HG03432 (cell line): ENCODE data around the gene CCNK.

Experiments
- ATAC-seq: cut with Tn5 transposase; IDR thresholded peaks from one replicate; pipeline ENCODE4 v1.9.1; 2021; ENCODE audit warnings: mild to moderate bottlenecking, moderate library complexity; ENCODE audit not compliant: unreplicated experiment

CCNK gene

DNA sequence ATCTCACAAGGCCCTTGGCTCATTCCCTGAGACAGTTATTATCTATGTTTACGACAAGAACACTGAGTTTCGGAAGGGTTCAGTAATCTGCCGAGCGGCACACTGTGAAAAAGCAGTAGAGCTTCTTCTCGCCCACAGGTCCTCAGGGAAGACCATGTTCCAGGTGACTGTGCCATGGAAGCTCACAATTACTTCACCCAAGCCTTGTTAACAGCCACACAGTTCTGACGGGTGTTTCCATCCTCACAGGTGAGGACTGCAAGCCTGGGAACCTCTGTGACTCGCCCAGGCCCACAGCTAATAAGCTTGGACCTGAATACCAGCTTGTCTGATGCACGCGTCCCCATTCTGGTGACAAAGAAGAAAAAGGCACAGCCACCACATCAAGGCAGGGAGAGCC lies 15.9 kb upstream of the CCNK start:
- ATAC-seq = no peak

DNA sequence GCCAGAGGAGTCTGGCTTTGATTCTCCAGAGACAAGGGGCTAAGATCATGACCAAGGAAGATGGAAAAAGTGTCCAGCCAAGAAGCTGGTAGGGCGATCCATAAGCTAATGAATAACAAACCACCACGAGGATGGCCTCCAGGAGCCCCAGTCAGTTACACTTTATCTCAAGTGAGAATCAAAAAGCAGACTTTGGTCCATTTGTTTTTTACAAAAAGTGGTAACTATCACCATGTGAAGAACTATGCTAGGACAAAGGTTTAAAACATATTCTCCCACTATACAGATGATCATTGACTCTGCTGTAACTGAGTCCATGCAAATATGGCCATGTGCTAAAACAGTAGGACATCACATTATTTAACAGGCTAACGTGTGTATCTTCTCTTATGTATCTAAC lies 14.5 kb upstream of the CCNK start:
- no peak for ATAC-seq

DNA sequence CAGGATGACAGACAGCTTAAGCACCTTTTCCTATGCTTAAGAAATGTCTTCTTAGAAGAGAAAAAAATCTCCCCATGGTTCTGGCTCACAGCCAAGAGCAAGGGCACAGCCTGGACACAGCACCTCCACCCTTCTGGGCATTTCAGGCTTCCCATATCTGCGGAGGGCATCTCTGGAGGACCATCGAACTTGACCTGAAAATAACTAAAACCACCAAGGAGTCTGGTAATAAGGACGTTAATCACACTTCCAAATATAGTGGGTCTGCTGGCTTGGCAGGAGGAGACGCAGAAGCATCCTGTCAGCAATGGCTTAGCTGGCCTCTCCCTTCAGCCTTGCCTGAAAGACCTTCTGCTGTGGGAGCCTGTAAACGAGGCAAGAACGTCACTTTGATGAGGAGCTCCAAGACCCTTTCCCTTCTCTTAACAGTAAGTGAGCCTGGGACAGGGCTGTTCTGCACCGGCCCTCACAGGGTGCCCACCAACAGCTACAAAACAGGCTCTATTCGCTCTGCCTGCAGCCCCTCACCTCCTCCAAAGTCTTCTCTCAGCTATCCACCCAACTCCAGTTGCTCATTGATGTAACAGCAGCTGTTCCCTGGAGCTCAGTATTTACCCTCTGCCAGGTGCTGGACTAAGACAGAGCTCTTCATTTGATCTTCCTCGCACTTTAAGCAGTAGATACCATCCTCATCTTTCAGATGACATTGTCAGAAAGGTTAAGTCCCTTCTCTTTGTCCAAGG lies 13.7 kb upstream of the CCNK start:
- ATAC-seq = no peak

DNA sequence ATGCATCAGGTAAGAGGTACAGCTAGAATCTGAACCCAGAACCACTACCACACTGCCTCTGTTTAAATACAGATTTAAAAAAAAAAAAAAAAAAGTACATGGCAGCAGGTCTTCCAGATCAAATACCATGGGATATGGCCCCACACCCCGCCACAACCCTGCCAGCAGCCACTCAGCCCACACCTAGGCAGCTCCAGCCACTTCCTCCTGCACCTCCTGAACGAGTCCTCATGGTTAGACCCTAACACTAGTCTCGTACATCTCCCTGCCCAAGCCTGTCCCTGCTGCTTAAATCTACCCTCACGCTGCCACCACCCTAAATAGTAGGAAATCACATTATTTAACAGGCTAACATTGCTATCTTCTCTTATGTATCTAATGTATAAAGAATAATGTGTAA lies 13.1 kb upstream of the CCNK start:
- ATAC-seq = no peak

DNA sequence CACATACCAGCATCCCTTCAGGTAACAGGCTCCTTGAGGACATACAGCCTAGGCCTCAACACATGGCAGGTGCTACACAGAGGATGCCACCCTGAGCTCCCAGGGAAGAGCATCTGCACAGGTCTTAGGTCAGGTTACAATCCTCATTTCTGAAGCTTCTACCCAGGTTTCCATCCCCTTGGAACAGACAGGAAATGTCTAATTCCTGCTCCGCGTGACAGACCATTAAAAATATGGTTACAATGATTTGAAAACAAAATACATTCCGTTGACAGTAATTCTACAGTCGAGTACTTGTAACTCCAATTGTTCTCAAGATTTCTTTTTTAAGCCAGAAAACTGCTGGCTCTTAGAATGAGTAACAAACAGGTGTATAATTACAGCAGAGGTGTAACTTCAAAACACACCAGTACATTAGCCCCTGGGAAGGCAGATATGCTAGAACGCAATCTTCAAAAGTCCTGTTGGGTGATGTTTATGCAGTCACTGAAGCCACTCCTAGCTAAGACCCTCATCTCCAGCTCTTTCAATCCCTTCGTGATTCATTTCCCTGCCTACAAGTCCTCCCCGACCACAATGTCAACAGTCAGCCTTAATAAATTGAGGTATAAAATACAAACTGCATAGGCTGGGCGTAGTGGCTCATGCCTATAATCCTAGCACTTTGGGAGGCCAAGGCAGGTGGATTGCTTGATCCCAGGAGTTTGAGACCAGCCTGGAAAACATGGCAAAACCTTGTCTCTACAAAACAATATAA lies 12.2 kb upstream of the CCNK start:
- ATAC-seq = no peak

DNA sequence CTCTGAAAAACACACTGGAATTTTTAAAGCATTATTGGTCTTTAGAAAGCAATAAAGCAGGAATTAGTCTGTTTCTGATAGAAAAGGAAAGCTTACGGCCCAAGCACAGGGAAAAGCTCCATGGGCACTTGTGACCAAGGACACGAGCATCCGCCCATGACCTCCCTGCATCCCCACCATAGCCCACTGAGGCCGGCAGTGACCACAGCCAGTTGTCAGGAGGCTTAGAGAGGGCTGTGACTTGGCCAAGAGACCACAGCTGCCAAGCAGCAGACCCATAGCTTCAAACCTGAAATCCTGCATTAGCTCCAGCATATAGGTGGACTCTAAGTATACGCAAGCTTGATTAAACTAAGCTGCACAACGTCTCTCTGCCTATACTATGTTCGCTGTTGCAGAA lies 9.5 kb upstream of the CCNK start:
- no peak for ATAC-seq

DNA sequence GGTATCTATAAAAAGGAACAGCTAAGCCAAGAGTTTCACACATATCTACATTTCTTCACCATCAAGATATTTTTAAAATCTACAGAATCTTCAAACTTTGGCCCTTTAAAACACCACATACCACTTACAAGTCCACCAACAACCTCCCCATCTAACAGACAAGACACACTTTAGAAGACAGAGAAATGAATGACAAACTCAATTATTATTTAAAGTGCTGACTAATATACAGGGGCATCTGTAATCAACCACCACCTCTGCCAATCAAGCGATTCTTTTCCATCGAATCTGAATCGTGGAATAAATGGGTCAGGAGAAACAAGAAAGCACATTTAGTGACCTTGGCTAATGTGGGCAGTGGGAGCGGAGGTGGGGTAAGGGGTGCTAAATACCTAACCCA lies 8.3 kb upstream of the CCNK start:
- no peak for ATAC-seq

DNA sequence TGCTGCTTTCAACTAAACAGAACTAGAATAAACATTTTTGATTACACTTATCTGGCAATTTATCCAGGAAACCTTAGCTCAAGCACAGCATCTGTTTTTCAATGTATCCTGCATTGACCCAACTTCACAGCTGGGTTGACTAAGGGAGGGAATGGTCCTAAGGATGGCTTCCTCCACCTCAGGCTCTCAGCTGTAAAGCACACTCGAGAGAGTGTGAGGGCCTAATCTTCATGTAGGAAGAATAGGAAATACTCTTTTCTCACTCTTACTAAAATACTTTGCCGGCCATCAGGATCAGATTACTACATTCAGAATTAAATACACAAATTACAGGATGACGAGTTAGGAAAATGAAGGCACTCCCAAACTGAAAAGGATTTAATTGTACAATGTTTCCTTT lies 7.8 kb upstream of the CCNK start:
- no peak for ATAC-seq

DNA sequence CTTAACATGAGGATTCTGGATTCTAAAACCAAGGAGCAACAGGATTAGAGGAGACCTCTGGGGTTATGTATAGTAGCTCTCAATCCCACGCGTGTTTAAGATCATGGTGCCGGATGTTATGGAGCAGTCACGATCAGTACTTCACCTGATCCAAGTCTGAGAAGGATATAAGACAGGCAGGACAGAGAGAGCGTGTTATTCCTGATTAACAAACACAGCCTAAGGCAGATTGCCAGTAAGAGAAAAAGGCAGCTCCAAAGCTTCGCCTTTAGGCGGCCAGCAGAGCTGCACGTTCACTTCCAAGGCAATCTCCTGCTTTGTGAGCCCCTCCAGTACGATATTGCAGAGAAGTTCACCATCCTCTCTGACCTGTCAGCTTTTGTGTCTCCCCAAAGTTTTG lies 6.0 kb upstream of the CCNK start:
- no peak for ATAC-seq

DNA sequence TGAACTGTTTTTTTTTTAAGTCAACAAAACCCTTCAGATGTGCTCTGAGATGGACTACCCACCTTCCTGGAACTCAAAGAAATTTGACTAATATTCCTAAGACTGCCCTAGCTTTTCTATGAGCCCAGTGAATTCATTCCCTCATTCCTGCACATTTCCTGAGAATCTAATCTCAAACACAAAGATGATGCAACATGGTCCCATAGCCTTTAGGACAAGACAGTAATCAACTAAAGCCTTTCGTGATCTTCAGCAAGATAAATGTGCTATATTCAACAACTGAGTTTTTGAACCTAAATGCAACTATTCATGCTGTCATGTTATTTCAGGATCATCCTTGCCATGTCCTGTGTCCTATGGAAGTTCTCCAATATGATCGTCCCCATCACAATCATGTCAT lies 5.5 kb upstream of the CCNK start:
- ATAC-seq = no peak

DNA sequence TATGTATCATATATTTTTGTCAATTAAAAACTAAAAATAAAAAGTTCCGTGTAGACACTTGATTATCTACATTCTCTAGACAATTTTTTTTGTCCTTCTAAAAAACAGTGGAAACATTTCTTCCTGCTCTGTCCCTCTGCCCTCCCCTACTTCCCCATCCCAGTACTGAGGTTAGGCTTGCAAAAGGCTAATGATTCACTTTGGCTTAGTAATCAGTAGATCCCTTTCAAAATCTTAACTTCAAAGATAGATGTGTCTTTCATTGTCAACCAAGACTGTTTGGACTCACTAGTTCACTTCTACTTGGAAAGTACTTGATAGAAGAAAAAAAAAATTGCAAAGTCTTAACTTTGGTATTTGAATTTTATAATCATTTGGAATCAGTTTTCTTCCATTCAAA lies 4.3 kb upstream of the CCNK start:
- no peak for ATAC-seq

DNA sequence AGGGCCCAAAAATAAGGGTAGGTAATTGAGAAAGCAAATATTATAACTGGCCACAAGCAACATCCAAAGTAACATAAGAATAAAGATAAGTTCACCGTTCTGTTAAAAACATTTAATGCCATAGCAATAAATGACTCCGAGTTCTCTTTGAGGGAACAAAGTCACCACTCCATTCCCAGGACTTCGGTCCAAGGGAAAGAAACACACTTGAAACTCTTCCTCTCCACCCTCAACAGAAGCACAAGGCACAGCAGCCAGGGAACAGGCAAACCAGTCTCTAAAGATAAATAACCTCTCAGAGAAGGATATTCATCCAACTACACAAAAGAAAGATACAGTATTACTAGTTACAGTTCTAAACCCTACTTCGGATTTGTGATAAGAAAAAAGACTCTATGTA lies 3.1 kb upstream of the CCNK start:
- no peak for ATAC-seq

DNA sequence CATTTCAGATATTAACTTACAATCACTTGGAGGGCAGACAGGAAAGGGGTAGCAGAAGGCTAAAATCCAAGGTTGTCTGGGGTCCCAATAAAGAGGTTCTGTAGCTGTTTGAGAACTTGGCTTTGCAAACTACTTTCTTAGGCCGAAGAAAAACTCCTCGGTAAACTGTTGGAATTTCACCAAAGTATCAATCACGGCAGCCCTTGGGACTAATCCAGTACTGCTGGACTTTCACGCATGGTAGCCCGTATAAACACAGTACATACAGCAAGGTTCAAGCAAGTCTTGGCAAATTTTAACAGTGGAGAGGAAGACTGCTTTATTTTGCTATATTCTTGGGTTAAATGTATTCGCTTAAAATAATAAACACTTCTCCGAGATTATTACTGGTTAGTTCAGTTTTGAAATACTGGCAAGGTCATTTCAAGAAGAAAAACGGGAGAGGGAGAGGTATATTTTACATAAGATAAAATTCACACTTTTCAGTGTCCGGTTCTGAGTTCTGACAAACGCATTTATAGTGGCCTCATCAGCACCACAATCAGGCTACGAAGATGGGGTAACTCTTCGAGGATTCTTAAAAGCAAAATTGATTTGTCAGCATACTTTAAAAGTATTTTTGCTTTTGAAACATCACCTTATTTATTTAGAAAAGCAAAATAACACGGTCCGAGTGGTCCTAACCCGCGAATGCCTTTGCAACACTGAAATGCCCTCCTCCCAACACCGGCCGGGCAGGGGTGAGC lies 1.9 kb upstream of the CCNK start:
- ATAC-seq = no peak

DNA sequence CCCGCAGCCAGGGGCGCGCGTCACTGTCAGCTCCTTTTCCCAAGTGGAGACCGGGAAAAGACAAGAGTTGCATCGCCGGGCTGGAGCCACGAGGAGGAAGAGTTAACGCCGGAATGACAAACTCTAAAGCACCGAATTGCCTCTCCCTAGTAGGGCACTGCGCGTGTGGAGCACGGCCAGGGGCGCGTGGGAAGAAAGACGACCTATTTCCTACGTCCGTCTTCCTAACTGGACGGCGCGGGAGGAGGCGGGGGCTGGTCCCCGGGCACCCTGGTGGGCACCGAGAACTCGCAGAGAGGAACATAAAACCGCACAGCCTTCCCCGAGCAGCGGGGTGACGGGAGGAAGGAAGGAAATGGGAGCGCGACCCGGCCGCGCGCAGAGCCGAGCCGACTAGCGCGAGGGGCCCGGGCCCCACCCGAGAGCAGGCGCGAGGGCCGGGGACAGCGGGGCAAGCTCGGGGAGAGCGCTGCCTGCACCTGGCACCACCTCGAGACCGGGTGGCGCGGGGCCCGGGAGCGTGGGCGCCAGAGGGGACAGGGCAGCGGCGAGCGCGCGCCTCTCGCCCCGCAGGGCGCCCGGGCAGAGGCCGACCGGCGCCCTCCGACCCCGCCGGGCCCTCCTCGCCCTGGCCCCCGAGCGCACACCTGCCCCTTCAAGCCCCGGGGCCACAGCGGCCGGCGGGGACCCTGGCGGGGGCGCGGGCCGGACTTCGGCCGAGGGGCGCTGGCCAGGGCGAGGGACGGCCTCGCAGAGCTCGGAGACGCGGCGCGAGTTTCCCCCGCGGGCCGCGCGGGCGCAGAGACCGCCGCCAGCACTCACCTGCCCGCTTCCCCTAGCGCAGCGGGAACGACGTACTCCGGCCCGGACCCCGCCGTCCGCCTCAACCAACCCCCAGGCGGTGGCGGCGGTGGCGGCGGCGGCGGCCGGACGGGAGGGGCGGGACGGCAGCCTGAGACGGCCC lies 1.0 kb upstream of the CCNK start, which contains the start of gene SETD3:
Gene SETD3 (minus strand): TSS at position 954 of the 964 bp plus-strand sequence. CDS start 15,054 bp downstream, outside the sequence.
- peak; percentile 7 for ATAC-seq

DNA sequence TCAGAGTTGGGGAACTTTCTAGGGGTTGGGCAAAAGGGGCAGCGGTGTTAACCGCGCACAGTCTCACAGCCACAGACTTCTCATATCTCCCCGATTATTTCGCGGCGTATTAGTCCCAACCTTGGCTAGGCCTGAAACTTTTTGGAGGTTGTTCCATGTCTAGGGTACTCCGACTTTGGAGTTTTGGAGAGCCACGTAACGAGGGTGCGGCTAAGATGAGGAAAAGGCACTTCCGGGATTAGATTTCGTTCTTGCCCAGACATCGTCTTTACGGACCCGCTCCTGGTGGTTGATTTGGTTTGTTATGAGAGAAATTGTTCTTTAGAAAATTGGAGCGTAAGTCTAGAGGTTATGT lies 513 bp downstream of the CCNK start:
- ATAC-seq = no peak

DNA sequence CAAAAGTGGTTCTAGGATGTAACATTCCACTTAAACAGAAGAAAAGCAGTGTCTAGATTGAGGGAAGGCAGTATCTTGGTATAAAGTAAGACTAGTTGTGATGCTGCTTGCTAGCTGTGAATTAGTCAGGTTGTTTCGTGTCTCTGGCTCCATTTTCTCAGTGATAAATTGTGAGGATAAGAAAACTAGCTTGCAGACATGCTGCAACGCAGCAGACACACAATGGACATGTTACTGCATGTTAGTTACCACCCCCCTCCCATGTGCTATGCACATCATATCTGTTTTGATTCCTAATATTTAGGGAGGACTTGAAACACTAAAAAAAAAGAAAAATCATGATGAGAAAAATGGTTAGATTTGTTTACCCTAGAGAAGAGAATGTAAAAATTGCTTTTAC lies 2.9 kb downstream of the CCNK start:
- ATAC-seq = no peak

DNA sequence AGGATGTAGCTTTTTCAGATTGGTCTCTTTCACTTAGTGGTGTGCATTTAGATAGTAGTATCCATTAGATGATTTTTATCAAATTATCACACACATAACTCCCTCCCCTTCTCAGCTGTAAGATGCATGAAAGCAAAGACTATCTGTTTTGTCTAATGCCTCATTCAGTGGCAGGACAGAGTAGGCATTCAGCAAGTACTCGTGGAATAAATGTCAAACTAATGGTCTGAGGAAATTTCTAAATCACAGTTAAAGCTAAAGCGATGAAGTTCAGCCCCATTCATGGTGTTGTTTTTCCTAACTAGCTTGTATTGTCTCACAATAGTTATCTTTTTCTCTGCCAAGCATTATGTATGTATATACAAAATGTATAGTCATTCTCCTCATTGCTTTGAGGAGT lies 16.1 kb downstream of the CCNK start:
- no peak for ATAC-seq

DNA sequence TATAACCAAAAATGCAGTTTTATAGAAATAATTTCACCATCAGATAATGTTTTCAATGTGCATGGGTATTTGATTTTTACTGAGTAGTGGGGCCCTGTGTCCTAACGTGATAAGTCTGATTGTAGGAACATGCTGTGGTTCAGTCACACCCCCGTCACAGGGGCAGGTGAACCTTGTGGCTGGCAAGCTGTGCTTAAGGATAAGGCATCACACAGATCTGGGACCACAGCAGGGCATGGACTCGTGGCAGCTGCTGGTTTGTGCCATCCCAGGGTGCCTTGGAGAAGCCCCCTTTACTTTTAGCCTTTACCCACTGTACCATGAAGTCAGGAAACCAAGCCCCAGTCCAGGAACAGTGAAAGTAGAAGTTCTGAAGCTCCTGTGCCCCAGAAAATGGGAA lies 16.7 kb downstream of the CCNK start:
- ATAC-seq = no peak

DNA sequence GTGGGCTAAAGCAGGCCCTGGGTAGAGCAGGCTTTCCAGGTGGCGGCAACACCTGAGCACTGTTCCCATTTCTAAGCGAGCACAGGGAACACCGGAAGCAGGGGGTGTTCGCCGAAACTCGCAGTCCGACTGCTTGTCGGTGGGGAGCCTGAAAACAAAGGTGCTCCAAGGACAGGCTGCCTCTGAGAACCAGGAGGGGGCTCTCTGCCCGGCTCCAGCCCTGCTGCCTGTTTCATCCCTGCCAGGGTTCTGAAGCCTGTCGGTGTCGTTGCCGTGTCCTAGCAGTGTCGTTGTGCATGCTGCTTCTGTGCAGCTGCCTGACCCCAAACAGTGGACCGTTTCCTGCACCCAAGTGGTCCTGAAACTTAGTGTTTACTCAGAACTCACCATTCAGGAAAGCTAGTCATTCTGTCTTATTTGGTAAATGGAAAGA lies 21.8 kb downstream of the CCNK start:
- ATAC-seq = no peak

DNA sequence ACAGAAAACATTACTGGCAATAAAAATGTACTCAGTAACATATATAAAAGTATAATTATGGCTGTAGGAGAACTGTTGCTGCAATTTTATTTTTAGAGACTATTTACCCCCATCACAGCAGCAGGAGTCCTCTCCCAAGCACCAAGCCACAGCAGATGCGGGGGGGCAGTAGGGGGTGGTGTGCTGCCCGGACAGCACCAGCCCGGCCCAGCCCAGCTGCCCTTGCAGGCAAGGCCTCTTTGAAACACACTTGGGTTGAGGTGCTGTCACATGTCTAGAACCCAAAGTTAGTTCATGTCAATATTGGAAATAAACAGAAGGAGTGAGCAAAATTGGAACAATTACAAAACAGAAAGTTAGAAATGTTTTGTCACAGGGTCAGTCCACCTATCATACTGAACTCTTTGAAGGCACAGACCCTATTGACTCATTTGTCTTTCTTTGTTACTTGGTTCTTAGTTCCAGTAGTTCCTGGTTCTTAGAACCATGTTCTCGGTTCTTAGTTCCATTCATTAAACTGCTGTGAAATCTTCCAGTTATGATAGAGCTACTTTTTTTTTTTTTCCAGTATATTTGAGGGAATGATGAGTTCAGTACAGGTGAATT lies 22.7 kb downstream of the CCNK start:
- no peak for ATAC-seq
